HG02973 (cell line): ENCODE measurements around the gene BCAS3.

Experiments used
- ATAC-seq: cut with Tn5 transposase; IDR thresholded peaks from one replicate; pipeline ENCODE4 v1.9.1; 2021; ENCODE audit warnings: moderate library complexity; ENCODE audit not compliant: unreplicated experiment

The BCAS3 gene

DNA sequence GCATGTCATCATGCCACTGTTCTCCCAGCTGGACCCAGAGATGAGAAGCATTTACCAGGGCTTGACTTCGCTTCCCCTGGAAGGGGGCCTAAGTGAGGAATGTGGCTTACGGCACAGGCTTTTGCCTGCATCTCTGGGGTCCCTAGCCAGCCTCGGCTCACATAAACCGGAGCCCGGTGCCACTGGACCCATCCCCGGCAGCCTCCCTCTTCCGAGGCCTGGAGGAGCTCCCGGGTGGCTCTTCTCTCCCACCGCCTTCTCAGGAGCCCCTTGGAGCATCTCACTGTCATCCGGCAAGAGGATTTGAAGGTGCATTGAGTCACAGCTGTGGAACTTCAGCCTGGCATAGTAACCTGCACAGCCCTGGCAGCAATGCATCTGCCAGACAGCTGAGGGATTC, 692.1 kb downstream of the BCAS3 start:
- no peak for ATAC-seq

- no peak for ATAC-seq
Observed at GRCh38 chr17:61371179-61371578, 693.5 kb downstream of the BCAS3 start.

GRCh38 chr17:61371606-61372005, 694.0 kb downstream of the BCAS3 start:
- ATAC-seq: no peak

- ATAC-seq: no peak
Observed at GRCh38 chr17:61372436-61372835, 694.8 kb downstream of the BCAS3 start.

DNA sequence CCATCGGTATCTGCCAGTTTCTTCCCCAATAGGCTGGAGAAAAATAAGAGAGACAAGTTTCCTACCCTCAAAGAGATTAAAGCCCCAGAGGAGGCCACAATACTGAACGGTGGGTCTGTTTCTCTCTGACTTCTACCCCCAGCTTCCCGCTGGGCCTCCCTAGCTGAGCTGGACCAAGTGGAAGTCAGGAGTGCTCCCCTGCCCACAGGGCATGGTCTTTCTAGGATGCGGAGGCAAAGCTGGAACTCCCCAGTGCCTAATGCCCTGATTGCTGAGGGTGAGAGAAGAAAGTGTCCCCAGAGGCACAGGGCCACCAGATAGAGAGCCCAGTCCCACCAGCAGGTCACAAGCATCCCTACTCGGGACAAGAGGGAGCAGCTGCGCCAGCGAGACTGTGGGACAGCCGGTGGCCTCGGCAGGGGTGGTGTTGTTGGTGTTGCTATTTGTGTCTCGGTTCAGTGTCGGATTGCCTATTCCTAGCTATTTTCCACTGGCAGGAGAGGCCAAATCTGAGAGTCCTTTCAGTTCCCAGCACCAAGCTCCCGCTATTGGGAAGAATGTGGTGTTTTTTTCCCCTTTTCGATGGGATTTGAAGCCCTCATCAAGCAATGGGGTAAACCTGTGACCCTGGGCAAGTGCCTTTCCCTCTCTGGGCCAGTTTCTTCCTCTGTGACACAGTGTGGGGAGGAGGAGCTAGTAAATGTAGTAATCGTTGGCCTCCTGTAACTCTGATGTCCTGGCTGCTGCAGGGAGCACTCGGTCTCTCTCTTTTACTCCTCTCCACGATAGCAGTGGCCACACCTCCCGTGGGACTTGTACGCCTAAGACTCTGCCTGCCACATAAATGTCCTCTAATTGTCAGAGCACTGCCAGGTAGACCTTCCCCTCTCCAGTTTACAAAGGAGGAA, 699.5 kb downstream of the BCAS3 start:
- no peak for ATAC-seq

DNA sequence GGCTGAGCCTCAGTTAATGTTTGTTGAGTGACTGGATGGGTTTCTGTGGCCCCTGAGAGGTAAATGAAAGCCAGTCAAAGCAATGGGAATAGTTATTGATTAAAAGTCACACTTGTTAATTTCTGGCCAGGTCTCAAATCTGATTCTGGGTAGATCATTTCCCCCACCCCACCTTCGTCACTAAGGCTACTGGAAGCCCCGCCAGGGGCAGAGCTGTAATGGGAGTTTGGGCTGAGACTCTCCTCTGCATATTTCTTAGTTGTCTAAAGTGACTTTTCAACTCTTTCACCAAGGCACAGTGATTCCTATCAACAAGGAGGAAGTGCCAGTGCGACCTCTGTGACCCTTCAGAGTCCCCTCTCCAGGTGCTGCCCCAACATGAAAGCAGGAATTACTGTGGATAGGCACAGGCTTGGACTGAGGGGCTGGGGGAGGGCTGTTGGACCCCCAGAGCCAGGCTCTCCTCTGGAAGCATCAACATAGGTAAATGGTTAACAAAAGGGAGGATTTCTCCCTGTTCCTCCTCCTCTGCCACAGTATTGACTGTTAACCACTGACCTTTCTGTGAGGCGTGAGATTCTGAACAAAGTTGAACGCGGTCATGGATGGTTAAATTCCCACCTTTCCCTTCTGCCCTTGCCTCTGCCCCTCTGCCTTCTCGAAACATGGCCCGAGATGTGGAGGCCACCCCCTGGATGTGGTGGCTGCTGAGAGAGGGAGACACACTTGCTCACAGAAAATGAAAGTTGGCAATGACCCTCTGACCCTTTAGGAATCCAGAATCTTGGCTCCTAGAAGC, 701.2 kb downstream of the BCAS3 start:
- ATAC-seq: no peak

- ATAC-seq: no peak
Observed at GRCh38 chr17:61379457-61380216, 702.0 kb downstream of the BCAS3 start.

DNA sequence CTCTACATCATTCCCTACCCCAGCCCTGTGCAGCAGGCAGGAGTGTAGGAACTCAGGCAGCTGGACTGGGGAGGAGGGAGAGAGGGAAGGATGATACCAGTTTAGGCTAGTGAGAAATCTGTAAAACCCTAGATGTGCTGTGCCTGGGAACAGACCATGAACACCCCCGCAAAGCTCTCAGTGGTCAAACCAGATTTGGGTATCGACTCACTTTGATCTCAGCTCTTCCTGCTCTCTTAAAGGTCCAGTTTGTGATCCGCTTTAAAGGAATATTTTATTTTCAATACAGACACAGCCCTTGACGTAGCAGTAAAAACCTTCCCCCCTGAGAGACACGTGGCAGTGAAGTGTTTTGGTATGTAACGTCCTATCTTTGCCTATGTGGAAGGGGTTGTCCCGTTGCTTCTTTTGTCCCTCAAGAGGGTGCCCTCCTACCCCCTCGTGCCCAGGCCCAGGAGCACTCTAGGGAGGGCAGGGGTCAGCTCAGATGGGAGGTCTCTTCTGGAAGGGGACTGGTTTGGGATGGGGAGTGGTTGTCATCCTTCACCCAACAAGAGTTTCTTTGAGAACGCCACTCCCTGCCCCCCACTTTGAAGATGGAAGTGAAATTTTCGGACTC, 702.7 kb downstream of the BCAS3 start:
- no peak for ATAC-seq

GRCh38 chr17:61380836-61381525, 703.3 kb downstream of the BCAS3 start:
- no peak for ATAC-seq

DNA sequence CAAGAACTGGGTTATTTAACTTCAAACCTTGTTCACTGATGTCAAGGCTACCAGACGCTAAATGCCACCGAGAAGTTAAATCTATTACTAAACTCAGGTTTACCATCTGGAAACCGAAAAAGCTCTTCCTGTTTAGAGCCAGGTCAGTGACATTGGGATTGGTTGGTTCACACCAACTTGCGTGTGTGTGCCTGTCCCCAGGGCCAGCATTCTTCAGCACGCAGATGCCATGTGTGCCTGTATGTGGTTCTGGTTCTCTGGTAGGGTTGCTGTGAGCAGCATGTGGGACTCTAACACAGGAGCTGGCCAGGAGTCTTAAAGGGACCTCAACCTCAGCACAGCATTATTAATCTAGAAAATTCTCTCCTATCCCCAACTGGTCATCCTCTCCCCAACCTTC, 703.9 kb downstream of the BCAS3 start:
- no peak for ATAC-seq

DNA sequence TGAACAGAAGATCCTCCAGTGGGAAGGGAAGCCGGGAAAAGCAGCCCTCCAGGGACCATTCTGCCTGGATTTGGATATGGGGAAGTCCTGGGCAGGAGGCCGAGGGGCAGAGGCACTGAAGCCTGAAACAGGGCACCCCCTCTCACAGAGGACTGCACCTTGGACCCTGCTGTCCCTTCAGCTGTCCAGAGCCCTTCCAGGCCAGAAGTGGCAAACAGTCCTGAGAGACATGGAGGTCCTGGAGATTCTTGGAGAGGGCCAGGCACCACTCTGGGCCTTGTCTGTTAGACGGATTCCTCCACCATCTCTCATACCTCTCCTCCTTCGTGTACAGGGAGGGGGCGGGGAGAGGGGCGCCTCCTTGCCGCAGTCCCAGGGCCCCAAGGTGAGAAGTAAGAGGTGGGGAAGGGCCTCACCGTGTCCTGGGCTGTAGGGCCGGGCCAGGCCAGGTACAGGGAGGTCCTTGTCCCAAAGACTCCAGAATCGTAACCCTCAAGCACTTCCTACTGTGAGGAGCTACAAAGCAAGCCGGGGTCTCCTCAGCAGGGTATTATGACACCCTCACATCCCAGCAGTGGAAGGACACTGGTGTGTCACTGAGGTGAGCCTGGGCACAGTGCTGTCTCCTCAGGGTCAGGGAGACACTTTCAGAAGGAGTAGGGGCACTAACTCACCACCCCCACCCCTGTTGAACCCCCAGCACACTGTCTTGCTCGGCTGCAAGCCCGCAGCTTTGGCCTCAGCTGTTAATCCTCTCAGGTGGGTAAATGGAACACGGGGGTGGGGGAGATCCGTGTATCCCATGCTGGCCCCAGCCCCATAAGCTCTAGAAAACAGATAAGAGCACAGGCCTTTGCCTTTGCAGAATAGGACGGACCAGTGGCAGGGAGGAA, 705.4 kb downstream of the BCAS3 start:
- no peak for ATAC-seq

GRCh38 chr17:61383689-61384201, 706.1 kb downstream of the BCAS3 start:
- no peak for ATAC-seq

DNA sequence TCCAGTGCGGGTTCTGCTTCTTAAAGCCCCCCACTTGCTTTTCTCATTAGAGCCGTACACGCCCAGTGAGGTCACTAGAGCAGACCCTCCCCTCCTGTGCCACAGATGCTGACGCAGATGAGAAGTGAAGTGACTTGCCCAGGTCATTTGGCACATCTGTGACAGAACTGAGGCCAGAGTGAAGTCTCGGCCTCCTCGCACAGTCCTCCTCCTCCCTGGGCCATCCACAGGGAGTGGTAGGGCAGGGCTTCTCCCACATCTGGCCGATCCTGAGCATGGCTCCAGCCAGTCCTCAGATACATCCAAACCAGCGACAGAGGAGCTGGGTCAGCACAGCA, 706.7 kb downstream of the BCAS3 start:
- ATAC-seq: no peak

- no peak for ATAC-seq
Observed at GRCh38 chr17:61384692-61385576, 707.3 kb downstream of the BCAS3 start.

GRCh38 chr17:61385577-61386236, 708.1 kb downstream of the BCAS3 start:
- ATAC-seq: no peak

GRCh38 chr17:61386251-61386650, 708.6 kb downstream of the BCAS3 start:
- no peak for ATAC-seq

- no peak for ATAC-seq
Observed at GRCh38 chr17:61387011-61387410, 709.4 kb downstream of the BCAS3 start.
